MM.1S (cell line): ENCODE data around the gene SRRM1.
"Not testable (repeated sequence)": the region's sequence is repeated elsewhere in the genome, so short reads cannot be mapped to it uniquely, and the experiment has no call there.

ENCODE experiments used
- CTCF ChIP-seq: fragments of 300-600 bp; sonication (generic); IDR thresholded peaks from 2 replicates; pipeline ENCODE4 v1.5.1; 2016; ENCODE audit warnings: antibody characterized with exemption, low read length, mixed read lengths
- EZH2 ChIP-seq: fragments of 300-600 bp; sonication (generic); optimal IDR thresholded peaks from 2 replicates; pipeline ENCODE3; 2017; ENCODE audit warnings: low read depth, mild to moderate bottlenecking, antibody characterized with exemption, low read length, mixed read lengths

- TF ChIP-seq CTCF, EZH2: not testable (repeated sequence)
Measured at GRCh38 chr1:24706074-24706389, 62.9 kb downstream of the SRRM1 start.
